Heart left ventricle (tissue), 16 donors: ENCODE data around the gene BTBD17. TPM values are rescaled to one million over a fixed set of nuclear protein-coding genes. Genes with fewer than 3 reads are reported as not detected.

ENCODE experiments used
- ATAC-seq, 4 donors: fragments of 200-7000 bp; cut with Tn5 transposase; one replicate each; pipeline ENCODE4 v1.9.1; 2020 to 2022; ENCODE audit warnings: moderate library complexity in 4 of 4, mild to moderate bottlenecking in 3 of 4, moderate number of reproducible peaks in 1 of 4
- DNase-seq, 5 donors: peaks; one replicate each; pipeline ENCODE4 v3.0.0-alpha.2; 2020
- H3K27ac ChIP-seq, 12 donors: fragments of 200-600 bp; sonication (generic) in 4 of 12; one replicate each; pipeline versions ENCODE4 v1.5.0 to v1.8.0; 2016 to 2022; ENCODE audit warnings: mild to moderate bottlenecking in 2 of 12
- H3K27me3 ChIP-seq, 9 donors: fragments of 200-600 bp; sonication (generic) in 2 of 9; one replicate each; pipeline versions ENCODE4 v1.5.1 to v1.8.0; 2016 to 2022; ENCODE audit warnings: mild to moderate bottlenecking in 3 of 9
- H3K36me3 ChIP-seq, 9 donors: fragments of 200-600 bp; sonication (generic) in 2 of 9; one replicate each; pipeline versions ENCODE4 v1.5.0 to v1.8.0; 2018 to 2022; ENCODE audit warnings: mild to moderate bottlenecking in 2 of 9
- H3K4me1 ChIP-seq, 12 donors: fragments of 200-600 bp; sonication (generic) in 4 of 12; one replicate each; pipeline versions ENCODE4 v1.5.0 to v1.8.0; 2016 to 2022; ENCODE audit warnings: mild to moderate bottlenecking in 3 of 12
- H3K4me3 ChIP-seq, 12 donors: fragments of 200-600 bp; sonication (generic) in 4 of 12; one replicate each; pipeline versions ENCODE4 v1.5.0 to v1.8.0; 2017 to 2022; ENCODE audit warnings: mild to moderate bottlenecking in 9 of 12, moderate library complexity in 4 of 12
- H3K9me3 ChIP-seq, 12 donors: fragments of 200-600 bp; sonication (generic) in 4 of 12; one replicate each; pipeline versions ENCODE4 v1.5.0 to v1.8.0; 2016 to 2022; ENCODE audit warnings: mild to moderate bottlenecking in 1 of 12
- POLR2A ChIP-seq, 2 donors: fragments of 450-650 bp; IDR thresholded peaks; one replicate each; pipeline ENCODE4 v1.6.1; 2017; ENCODE audit warnings: antibody characterized with exemption in 2 of 2, mild to moderate bottlenecking in 2 of 2, moderate library complexity in 2 of 2
- WGBS, 4 donors: extraction: QIAGEN DNeasy Blood & Tissue Kit in 2 of 4; methylation state at CpG; one replicate each; pipeline versions ENCODE4 v1.1.5 to v1.1.7; 2013 to 2018; 5-methylcytosine and 5-hydroxymethylcytosine counted together
- intact Hi-C, 10 donors: fragments of 100-400 bp; cut with DNase I; formaldehyde crosslinking; loops; one replicate each; pipeline versions ENCODE4 v1.11.1 to v1.14.2; 2022
- polyA plus RNA-seq, 2 donors: library from polyadenylated mRNA; stranded (reverse); fragments of 200-250 nt; gene quantifications; one replicate each; pipeline ENCODE4 v1.2.3, GENCODE V29; 2013
- total RNA-seq, 9 donors: library from RNA; depleted of rRNA in 2 of 9; stranded (reverse); fragments of >200 nt in 2 of 9; fragmentation: NEBNext Ultra II Directional in 3 of 9; extraction: Animal tissue kit (Norgen Biotek cat#: 25700) in 3 of 9; gene quantifications; one replicate each; pipeline versions ENCODE4 v1.1.0 to v1.2.4, GENCODE V29; 2016 to 2023
- TF ChIP-seq, protein P1 (sequence below), 12 donors: fragments of 200-600 bp; sonication (generic) in 4 of 12; IDR thresholded peaks; one replicate each; pipeline versions ENCODE4 v1.5.0 to v1.8.0; 2018 to 2022; ENCODE audit warnings: antibody characterized with exemption in 12 of 12, mild to moderate bottlenecking in 5 of 12
- donor health status: ischemic (EF 13 %, LVEDD 7.1; RV severe dilation, severe dysfunction).
- donor health status: healthy with polysubstance abuse.
- donor health status: DM: no; HTN: yes; CAD: no.
- donor health status: DM: no; HTN: no; CAD: no.
- donor health status: ischemic (EF 25% LVEDD 6.9; RV normal size, moderate dysfunction).
- donor health status: ischemic (EF 25% LVEDD 5.7; RV mildly dilated, moderate dysfunction).
- donor health status: healthy.
- donor health status: DM: yes; HTN: yes; CAD: no.
- donor health status: ischemic (EF 35%, LVEDD 5.7; RV mildly dilated, moderate dysfunction).
- donor health status: nonischemic (EF 11% LVEDD 7.7; RV severe dilation, severe dysfunction).
- donor health status: DM: yes; HTN: yes; CAD: no.
- donor health status: PGD.
- donor health status: ischemic (EF 29% LVEDD 5.4; RV normal size, mild dysfunction).
- donor health status: nonischemic (EF 23%, LVEDD 6.1; RV moderate dilation, normal function).

BTBD17 gene
- total and polyA plus RNA-seq, 11 donors = not detected

DNA sequence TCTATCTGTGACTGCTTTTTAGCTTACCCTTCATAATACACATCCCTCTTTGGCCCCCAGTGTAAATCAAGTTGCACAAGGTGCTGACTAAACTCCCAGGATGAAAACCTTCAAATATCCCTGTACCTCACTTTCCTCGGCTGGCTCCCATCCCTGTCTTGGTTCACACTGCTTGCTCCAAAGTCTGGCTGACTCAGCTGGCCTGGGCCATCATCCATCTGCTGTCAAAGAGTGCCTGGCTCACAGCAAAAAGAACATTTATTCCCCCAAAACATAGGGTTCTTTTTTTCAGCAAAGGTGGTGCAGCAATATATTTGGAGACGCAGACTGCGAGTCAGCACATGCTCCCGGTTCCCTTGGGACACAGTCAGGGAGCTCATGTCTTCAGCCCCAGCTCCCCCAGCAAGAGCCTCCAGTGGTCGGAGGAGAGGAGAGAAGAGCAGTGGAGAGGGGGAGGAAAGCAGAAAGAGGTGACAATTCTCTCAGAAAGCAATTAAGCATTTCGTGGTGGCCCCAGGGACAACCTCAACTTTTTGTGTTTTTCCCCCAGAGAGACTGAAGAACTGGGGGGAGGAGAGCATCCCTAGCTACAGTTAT lies 31.8 kb upstream of the BTBD17 start:
- TF ChIP-seq, protein P1, sequence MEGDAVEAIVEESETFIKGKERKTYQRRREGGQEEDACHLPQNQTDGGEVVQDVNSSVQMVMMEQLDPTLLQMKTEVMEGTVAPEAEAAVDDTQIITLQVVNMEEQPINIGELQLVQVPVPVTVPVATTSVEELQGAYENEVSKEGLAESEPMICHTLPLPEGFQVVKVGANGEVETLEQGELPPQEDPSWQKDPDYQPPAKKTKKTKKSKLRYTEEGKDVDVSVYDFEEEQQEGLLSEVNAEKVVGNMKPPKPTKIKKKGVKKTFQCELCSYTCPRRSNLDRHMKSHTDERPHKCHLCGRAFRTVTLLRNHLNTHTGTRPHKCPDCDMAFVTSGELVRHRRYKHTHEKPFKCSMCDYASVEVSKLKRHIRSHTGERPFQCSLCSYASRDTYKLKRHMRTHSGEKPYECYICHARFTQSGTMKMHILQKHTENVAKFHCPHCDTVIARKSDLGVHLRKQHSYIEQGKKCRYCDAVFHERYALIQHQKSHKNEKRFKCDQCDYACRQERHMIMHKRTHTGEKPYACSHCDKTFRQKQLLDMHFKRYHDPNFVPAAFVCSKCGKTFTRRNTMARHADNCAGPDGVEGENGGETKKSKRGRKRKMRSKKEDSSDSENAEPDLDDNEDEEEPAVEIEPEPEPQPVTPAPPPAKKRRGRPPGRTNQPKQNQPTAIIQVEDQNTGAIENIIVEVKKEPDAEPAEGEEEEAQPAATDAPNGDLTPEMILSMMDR (IDR thresholded peaks at IDR 0.05) = no peak
- TF ChIP-seq POLR2A (IDR thresholded peaks at IDR 0.05) = no peak
- Histone ChIP-seq H3K4me1 (peaks cover 0 to 11% (median 3%) of the 10 kb centered on the region in 12 donors), H3K36me3 (no peaks in the 10 kb centered on the region), H3K27me3 (no peaks in the 10 kb centered on the region), H3K27ac (no peak overlapping the region), H3K4me3 (no peak overlapping the region), H3K9me3 (no peaks in the 10 kb centered on the region)
- 66 to 87% (median 81%) methylated on average over 6 of the region's 6 CpGs for WGBS, 4 donors
- no peak for DNase-seq
- ATAC-seq = no peak
- intact Hi-C loops = loop anchor here in 1 of 10 donors (5.0 kb wide), 1 partner anchor 34 kb away; no protein-coding TSS in a partner anchor

DNA sequence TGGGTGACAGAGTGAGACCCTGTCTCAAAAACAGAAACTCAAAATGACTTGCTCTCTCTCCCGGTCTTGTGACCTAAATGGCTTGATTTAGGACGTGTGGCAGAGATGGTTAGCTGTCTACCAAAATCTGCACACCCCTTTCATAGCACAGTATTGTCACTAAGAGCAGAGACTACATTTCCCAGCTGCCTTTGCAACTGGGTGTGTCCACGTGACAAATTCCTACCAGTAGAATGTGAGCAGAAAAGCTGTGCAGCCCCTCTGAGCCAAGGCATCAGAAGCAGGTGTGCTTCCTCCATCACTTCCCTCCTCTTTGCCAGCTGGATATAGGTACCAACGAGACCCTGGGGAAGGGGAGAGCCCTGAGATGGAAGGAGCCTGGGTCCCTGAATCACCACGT lies 31.2 kb upstream of the BTBD17 start:
- DNase-seq (no peak), ATAC-seq (no peak)
- intact Hi-C loops = loop anchor here in 1 of 10 donors (5.0 kb wide), 1 partner anchor 34 kb away; no protein-coding TSS in a partner anchor
- H3K27me3 ChIP-seq = no peaks in the 10 kb centered on the region
- TF ChIP-seq, protein P1 (IDR thresholded peaks at IDR 0.05) = no peak
- no peak for TF ChIP-seq POLR2A (IDR thresholded peaks at IDR 0.05)
- peaks cover 0 to 11% (median 3%) of the 10 kb centered on the region in 12 donors for H3K4me1 ChIP-seq
- no peak overlapping the region for H3K27ac ChIP-seq
- WGBS, 4 donors = 64 to 74% (median 69%) methylated on average over 5 of the region's 5 CpGs
- H3K4me3 ChIP-seq = no peak overlapping the region
- no peaks in the 10 kb centered on the region for H3K9me3 ChIP-seq
- H3K36me3 ChIP-seq = no peaks in the 10 kb centered on the region

DNA sequence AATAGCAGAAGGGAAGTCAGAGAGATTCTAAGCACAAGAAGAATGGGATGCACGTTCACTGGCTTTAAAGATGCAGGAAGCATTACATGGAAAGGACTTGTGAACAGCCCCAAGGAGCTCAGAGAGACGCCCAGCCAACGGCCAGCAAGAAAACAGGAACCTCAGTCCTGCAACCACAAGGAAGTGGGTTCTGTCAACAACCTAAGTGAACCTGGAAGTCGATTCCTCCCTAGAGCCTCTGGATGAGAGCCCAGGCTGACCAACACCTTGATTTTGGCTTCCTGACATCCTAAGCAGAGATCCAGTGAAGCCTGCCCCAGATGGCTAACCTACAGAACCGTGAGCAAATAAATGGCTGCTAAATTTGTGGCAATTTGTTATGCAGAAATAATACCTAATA lies 30.1 kb upstream of the BTBD17 start:
- Histone ChIP-seq H3K36me3 (no peaks in the 10 kb centered on the region), H3K9me3 (no peaks in the 10 kb centered on the region), H3K4me1 (peaks cover 0 to 14% (median 4%) of the 10 kb centered on the region in 12 donors), H3K27ac (no peak overlapping the region), H3K4me3 (no peak overlapping the region), H3K27me3 (no peaks in the 10 kb centered on the region)
- WGBS, 4 donors = 61 to 68% (median 68%) methylated on average over 5 of the region's 5 CpGs
- intact Hi-C loops = loop anchor here in 1 of 10 donors (5.0 kb wide), 1 partner anchor 36 kb away; no protein-coding TSS in a partner anchor
- no peak for TF ChIP-seq POLR2A (IDR thresholded peaks at IDR 0.05)
- TF ChIP-seq, protein P1 (IDR thresholded peaks at IDR 0.05) = no peak
- DNase-seq = peak in 1 of 5 donors; percentile 10
- no peak for ATAC-seq

DNA sequence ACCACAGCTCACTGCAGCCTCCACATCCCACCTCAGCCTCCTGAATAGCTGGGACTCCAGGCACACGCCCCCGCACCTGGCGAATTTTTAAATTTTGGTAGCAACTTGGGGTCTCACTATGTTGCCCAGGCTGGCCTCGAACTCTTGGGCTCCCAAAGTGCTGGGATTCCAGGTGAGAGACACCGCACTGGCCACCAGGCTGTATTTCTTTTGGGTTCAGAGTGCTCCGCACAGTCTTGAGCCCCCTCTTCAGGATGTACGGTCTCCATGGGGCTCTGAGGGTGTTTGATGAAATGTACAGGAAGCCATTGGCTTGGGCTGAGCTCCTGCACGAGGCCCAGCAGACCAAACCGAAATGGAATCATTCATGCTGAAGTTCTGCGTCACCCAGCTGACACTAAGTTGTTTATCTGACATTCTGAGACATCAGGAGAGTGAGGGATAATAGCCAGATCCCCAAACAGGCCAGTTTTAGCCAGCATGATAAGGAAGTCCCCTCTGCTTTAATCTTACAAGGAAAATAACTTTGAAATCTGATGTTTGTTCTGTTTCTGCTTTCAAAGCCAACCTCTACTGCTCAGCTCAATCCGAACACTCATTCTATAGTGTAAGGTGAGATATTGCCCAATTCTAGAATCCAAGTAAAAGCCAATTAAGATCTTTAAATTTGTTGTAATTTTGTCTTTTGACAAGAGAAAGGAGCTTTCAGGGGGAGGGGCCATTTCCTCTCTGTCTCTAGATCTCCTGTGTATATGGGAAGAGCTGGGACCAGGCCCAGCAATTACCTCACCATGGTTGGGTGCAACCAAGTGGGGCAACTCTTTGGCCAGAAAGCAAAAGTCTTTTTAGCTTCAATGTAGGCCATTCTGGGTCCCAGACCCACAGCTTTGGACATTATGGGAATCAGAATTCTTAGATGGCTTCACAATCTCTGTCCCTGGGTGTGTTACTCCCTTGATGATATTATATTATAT lies 29.3 kb upstream of the BTBD17 start:
- intact Hi-C loops = loop anchor here in 1 of 10 donors (5.0 kb wide), 1 partner anchor 36 kb away; no protein-coding TSS in a partner anchor
- no peak overlapping the region for H3K4me3 ChIP-seq
- H3K4me1 ChIP-seq = peaks cover 0 to 21% (median 11%) of the 10 kb centered on the region in 12 donors
- TF ChIP-seq, protein P1 (IDR thresholded peaks at IDR 0.05) = no peak
- TF ChIP-seq POLR2A (IDR thresholded peaks at IDR 0.05) = no peak
- no peaks in the 10 kb centered on the region for H3K27me3 ChIP-seq
- WGBS, 4 donors = 77 to 81% (median 78%) methylated on average over 11 of the region's 11 CpGs
- H3K27ac ChIP-seq = no peak overlapping the region
- ATAC-seq (peak in 1 of 4 donors; percentile 21), DNase-seq (peak in 1 of 5 donors; percentile 24)
- H3K36me3 ChIP-seq = no peaks in the 10 kb centered on the region
- no peaks in the 10 kb centered on the region for H3K9me3 ChIP-seq
